HG03460 (cell line): Measurements from ENCODE around the gene AICDA.
"Not testable (repeated sequence)": the region's sequence is repeated elsewhere in the genome, so short reads cannot be mapped to it uniquely, and the experiment has no call there.

Source experiments
- ATAC-seq: cut with Tn5 transposase; IDR thresholded peaks from one replicate; pipeline ENCODE4 v1.9.1; 2021; ENCODE audit not compliant: unreplicated experiment

The AICDA gene

DNA sequence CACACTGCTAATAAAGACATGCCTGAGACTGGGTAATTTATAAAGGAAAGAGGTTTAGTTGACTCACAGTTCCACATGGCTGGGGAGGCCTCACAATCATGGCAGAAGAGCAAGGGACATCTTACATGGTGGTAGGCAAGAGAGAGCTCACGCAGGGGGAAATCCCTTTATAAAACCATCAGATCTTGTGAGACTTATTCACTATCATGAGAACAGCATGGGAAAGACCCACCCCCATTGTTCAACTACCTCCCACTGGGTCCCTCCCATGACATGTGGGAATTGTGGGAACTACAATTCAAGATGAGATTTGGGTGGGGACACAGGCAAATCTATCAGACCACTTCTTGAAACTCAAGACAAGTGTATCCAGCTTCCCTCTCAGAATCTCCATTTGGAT, 1.2 kb upstream of the AICDA start:
- not testable (repeated sequence) for ATAC-seq

DNA sequence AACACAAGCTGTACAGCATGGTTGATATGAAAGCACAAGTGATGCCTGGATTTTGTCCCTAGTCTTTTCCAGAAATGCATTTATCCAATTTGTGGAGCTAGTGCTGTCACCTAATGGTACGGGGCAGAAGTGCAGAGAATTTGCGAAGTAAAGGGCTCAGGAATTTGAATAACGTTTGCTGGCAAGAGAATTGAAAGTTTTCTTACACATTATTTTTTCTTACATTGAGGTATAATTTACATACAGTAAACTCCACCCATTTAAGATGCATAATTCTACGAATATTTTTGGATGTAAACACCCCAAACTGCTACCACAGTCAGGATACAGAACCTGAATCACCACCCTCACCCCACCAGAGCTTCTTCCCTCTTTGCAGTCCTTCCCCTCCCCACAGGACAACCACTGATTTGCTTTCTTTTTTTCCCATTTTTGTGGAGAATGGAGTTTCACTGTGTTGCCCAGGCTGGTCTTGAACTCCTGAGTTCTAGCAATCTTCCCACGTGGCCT, 3.5 kb downstream of the AICDA start:
- no peak for ATAC-seq

- no peak for ATAC-seq
Measured at GRCh38 chr12:8606890-8607289, 5.8 kb downstream of the AICDA start.

GRCh38 chr12:8605057-8605456, 7.6 kb downstream of the AICDA start:
- ATAC-seq = no peak

DNA sequence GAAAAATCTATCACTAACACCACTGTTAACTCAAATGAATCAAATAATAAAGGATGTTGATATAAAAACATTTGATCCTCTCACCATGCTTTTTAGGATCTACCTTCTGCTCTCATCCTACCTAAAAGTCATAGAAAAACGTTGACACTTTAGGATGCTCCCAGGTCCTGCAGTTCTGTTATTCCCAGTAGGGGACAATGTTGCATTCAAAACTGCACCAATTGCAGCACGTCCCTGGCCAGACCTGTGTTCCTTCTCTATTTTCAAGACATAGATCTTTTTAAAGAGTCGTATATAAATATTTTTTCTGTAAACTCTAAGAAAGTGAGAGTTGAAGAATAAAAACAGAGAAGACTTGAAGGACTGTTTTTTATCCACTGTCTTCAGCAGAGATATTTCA, 8.8 kb downstream of the AICDA start:
- ATAC-seq = no peak

DNA sequence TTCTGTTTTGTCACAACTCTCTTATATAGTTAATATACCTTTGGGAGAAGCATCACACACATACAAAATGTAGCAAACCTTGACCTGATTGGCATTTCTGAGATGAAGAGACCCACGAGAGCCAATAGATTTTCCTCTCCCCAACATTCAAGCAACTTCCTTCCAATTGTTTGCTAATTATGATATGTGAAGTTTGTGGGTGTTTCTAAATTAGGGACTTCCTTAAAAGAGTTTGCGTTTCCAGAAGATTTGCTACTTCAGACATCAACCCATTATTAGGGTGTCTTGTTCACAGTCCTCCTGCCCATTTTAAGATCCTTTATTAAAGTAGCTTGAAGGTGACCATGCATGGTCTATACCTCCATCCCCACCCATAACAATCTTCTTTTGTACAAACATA, 9.4 kb downstream of the AICDA start:
- ATAC-seq = no peak

DNA sequence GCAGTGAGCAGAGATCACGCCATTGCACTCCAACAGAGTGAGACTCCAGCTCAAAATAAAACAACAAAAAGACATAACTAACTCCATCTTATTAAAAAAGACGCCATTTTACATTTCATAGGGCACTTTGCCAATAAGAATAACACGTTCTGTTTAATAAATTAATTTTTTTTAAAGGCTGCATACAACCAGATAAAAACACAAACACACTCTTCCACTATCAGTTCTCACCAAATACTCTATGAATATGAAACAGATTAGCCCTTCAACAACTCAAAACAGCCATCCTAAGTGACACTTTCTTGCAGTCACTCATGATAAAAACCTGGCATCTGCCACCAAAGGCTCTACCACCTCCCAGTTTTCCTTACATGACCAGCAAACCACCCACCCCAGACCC, 16.1 kb downstream of the AICDA start:
- ATAC-seq = no peak

DNA sequence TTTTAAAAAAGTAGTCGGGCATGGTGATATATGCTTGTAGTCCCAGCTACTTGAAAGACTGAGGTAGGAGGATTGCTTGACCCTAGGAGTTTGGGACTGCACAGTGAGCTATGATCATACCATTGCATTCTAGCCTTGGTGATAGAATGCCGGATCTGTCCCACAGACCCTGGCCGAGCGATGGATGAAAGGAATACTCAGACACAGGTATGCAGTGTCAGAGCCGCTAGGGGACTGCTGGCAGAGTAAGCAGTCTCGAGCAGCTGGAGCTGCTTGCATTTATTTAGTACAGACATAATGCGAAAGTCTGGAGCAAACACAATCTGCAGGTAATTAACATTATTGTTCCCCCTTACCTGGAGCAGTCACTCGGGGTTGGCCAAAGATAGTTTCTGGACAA, 18.6 kb downstream of the AICDA start:
- ATAC-seq = no peak

GRCh38 chr12:8593246-8593645, 19.4 kb downstream of the AICDA start:
- ATAC-seq = no peak

- no peak for ATAC-seq
Measured at GRCh38 chr12:8590842-8591545, 21.7 kb downstream of the AICDA start.

DNA sequence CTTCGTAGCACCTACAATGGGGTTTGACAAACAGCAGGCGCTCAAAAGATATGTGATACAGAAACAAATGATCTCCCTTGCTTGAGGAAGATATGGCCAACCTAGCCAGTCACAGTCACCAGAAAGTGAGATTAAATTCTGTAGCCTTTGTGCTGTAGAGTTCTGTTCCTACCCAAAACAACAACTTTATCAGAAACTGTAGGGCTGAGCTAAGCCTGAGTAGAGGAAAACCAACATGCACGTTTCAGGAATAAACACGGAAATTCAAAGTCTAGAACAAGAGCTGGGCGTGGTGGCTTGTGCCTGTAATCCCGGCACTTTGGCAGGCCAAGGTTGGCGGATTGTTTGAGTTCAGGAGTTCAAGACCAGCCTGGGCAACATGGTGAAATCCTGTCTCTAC, 23.0 kb downstream of the AICDA start:
- ATAC-seq = no peak

- not testable (repeated sequence) for ATAC-seq
Measured at GRCh38 chr12:8584478-8584877, 28.2 kb downstream of the AICDA start.

GRCh38 chr12:8584004-8584403, 28.7 kb downstream of the AICDA start:
- ATAC-seq = no peak

GRCh38 chr12:8581098-8581784, 31.4 kb downstream of the AICDA start:
- ATAC-seq = no peak

- ATAC-seq = no peak
Measured at GRCh38 chr12:8577879-8578278, 34.8 kb downstream of the AICDA start.

DNA sequence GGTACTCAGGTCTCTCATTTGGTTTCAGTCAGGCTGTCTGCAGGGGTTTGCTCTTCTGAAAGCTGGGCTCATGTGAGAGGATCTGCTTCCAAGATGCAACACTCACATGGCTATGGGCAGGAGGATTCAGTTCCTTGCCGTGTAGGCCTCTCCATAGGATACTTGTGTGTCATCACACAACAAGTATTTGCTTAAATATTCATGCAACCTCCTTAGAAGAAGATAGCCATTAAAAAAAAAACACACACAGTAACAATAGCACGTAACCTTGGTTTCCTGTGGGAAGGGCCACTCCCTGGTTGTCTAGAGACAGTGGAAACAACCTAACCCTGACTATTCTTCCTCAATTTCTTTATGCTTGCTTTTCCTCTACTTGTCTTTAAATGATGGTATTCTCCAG, 40.2 kb downstream of the AICDA start:
- ATAC-seq = no peak

DNA sequence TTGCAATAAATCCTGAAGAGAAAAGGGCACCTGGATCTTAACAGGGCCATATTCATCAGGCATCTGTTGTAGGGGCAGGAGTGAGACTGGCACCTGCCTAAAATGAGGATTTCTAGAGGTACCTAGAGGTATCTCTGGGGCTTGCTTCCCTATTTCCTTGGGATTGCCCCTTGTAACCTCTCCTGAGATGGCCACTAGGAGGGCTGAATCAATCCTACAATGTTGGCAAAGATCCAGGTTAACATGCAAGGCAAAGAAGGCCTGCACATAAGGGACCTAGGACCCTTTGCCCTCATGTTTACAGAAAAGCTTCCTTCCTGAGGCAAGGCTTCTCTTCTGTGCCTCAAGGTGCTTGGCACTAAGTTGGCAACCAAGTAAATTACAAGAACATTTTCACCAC, 46.1 kb downstream of the AICDA start:
- ATAC-seq = no peak

DNA sequence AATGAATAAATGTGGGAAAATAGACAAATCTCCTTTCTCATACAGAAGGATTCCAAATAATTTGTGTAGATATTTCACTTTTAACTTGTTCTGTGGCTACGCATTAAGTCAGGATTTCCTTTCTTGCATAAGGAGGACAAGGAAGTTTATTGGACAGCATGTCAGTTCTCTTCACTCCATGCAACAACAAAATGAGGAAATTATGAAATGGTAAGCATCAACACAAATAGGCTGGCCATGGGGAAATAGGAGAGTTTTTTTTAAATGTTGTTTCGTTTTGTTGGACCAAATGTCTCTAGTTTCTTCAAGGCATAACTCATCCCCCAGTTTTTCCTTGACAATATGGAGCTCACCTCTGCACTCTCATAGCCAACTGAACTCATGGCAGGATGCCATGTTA, 46.6 kb downstream of the AICDA start:
- ATAC-seq = not testable (repeated sequence)

GRCh38 chr12:8564656-8565055, 48.0 kb downstream of the AICDA start:
- ATAC-seq = no peak

DNA sequence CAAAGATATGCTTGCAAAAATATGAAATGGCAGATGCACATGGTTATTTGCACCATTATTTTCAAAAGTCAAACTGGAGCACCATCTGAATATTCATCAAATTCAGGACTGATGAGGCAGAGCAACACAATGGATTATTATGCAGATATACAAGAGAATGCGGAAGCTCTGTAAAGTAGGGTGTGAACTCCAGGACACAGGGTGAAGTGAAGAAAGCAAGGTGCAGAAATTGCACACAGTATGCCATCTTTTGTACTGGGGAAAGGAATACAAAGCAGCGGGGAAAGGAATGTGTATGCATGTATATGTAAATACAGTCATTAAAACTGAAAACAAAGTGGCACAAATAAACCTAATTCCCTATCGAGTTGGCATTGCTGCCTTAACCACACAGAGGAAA, 49.3 kb downstream of the AICDA start:
- ATAC-seq = no peak

- ATAC-seq = no peak
Measured at GRCh38 chr12:8562310-8562709, 50.3 kb downstream of the AICDA start.

- ATAC-seq = no peak
Measured at GRCh38 chr12:8561011-8561410, 51.6 kb downstream of the AICDA start.

DNA sequence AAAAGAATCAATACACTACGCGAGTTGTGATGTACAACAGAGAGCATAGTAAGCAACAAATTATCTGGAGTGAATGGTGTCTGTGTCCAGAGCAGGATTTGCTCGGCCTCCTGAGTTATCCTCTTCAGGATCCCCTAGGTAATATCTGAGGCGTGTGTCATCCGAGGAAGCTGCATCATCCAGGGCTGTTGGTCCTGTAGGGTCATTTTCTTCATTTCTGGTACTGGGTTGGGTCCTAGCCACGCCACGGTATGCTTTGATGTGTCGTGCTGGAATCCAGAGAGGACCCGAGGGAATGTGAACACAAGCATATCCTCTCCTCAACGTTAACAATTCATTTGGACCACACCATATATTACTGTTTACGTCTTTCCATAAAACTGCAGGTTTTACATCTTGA, 53.0 kb downstream of the AICDA start:
- no peak for ATAC-seq
